Measurements from ENCODE around the gene IREB2.
"Not testable (repeated sequence)": the region's sequence is repeated elsewhere in the genome, so short reads cannot be mapped to it uniquely, and the experiment has no call there.

Gene IREB2

GRCh38 chr15:78431955-78432354, 6.1 kb upstream of the IREB2 start:
- no peaks in the 10 kb centered on the region for H3K9me2 ChIP-seq (replicated peaks; ENCODE audit: insufficient read depth, low read length)
- no peak overlapping the region for H2AFZ ChIP-seq (ENCODE audit: low read depth, low read length, severe bottlenecking)
- no peak for TF ChIP-seq EZH2phosphoT487 (conservative IDR thresholded peaks at IDR 0.05; ENCODE audit: low read length)
- no peak for TF ChIP-seq CTCF (IDR thresholded peaks at IDR 0.05; ENCODE audit: insufficient read depth, low read length, poor library complexity, severe bottlenecking)
- no peak overlapping the region for H3K9ac ChIP-seq (ENCODE audit: low read length)
- no peaks in the 10 kb centered on the region for H3K9me3 ChIP-seq (ENCODE audit: insufficient read depth, low read length)
- H3K4me2 ChIP-seq (ENCODE audit: low read depth, low read length, poor library complexity, severe bottlenecking): no peak overlapping the region
- H3K27me3 ChIP-seq (ENCODE audit: low read length): no peaks in the 10 kb centered on the region
- H3K4me3 ChIP-seq (ENCODE audit: insufficient read depth, low read length, poor library complexity, severe bottlenecking): no peak overlapping the region
- H3K36me3 ChIP-seq (ENCODE audit: low read length): no peaks in the 10 kb centered on the region
- no peak overlapping the region for H3K27ac ChIP-seq (ENCODE audit: low read depth, low read length)
- H4K20me1 ChIP-seq (ENCODE audit: low read depth, low read length): no peaks in the 10 kb centered on the region
- H3F3A ChIP-seq (ENCODE audit: insufficient read depth): no peaks in the 10 kb centered on the region
- H3K79me2 ChIP-seq (ENCODE audit: insufficient read depth, low read length): no peaks in the 10 kb centered on the region

GRCh38 chr15:78432664-78433063, 5.4 kb upstream of the IREB2 start:
- H3K27ac ChIP-seq (ENCODE audit: low read depth, low read length): no peak overlapping the region
- TF ChIP-seq EZH2phosphoT487 (conservative IDR thresholded peaks at IDR 0.05; ENCODE audit: low read length) (no peak), CTCF (IDR thresholded peaks at IDR 0.05; ENCODE audit: insufficient read depth, low read length, poor library complexity, severe bottlenecking) (no peak)
- H4K20me1 ChIP-seq (ENCODE audit: low read depth, low read length): no peaks in the 10 kb centered on the region

GRCh38 chr15:78434134-78434533, 3.9 kb upstream of the IREB2 start:
- Histone ChIP-seq H3K4me3 (ENCODE audit: insufficient read depth, low read length, poor library complexity, severe bottlenecking) (no peak overlapping the region), H3K4me2 (ENCODE audit: low read depth, low read length, poor library complexity, severe bottlenecking) (no peak overlapping the region), H3K9ac (ENCODE audit: low read length) (no peak overlapping the region), H3K79me2 (ENCODE audit: insufficient read depth, low read length) (peaks cover 11% of the 10 kb centered on the region), H3K27me3 (ENCODE audit: low read length) (no peaks in the 10 kb centered on the region), H3K36me3 (ENCODE audit: low read length) (no peaks in the 10 kb centered on the region), H3F3A (ENCODE audit: insufficient read depth) (no peaks in the 10 kb centered on the region), H2AFZ (ENCODE audit: low read depth, low read length, severe bottlenecking) (no peak overlapping the region), H3K9me3 (ENCODE audit: insufficient read depth, low read length) (no peaks in the 10 kb centered on the region), H4K20me1 (ENCODE audit: low read depth, low read length) (no peaks in the 10 kb centered on the region), H3K27ac (ENCODE audit: low read depth, low read length) (no peak overlapping the region), H3K9me2 (replicated peaks; ENCODE audit: insufficient read depth, low read length) (no peaks in the 10 kb centered on the region)
- TF ChIP-seq EZH2phosphoT487 (conservative IDR thresholded peaks at IDR 0.05; ENCODE audit: low read length) (no peak), CTCF (IDR thresholded peaks at IDR 0.05; ENCODE audit: insufficient read depth, low read length, poor library complexity, severe bottlenecking) (no peak)

More at GRCh38 chr15:78432664-78433063, 5.4 kb upstream of the IREB2 start:
- no peak overlapping the region for H3K9ac ChIP-seq (ENCODE audit: low read length)
- H3K9me3 ChIP-seq (ENCODE audit: insufficient read depth, low read length): no peaks in the 10 kb centered on the region
- no peaks in the 10 kb centered on the region for H3F3A ChIP-seq (ENCODE audit: insufficient read depth)
- H3K79me2 ChIP-seq (ENCODE audit: insufficient read depth, low read length): no peaks in the 10 kb centered on the region
- H3K36me3 ChIP-seq (ENCODE audit: low read length): no peaks in the 10 kb centered on the region
- H2AFZ ChIP-seq (ENCODE audit: low read depth, low read length, severe bottlenecking): no peak overlapping the region
- no peak overlapping the region for H3K4me2 ChIP-seq (ENCODE audit: low read depth, low read length, poor library complexity, severe bottlenecking)
- H3K27me3 ChIP-seq (ENCODE audit: low read length): no peaks in the 10 kb centered on the region
- H3K4me3 ChIP-seq (ENCODE audit: insufficient read depth, low read length, poor library complexity, severe bottlenecking): no peak overlapping the region
- no peaks in the 10 kb centered on the region for H3K9me2 ChIP-seq (replicated peaks; ENCODE audit: insufficient read depth, low read length)

GRCh38 chr15:78434711-78435110, 3.3 kb upstream of the IREB2 start:
- not testable (repeated sequence) for H3K4me2 ChIP-seq (ENCODE audit: low read depth, low read length, poor library complexity, severe bottlenecking); H3K9ac ChIP-seq (ENCODE audit: low read length); H3K9me3 ChIP-seq (ENCODE audit: insufficient read depth, low read length); H2AFZ ChIP-seq (ENCODE audit: low read depth, low read length, severe bottlenecking); H3K27me3 ChIP-seq (ENCODE audit: low read length); H3K9me2 ChIP-seq (replicated peaks; ENCODE audit: insufficient read depth, low read length); H4K20me1 ChIP-seq (ENCODE audit: low read depth, low read length); H3F3A ChIP-seq (ENCODE audit: insufficient read depth); H3K27ac ChIP-seq (ENCODE audit: low read depth, low read length); H3K36me3 ChIP-seq (ENCODE audit: low read length); H3K4me3 ChIP-seq (ENCODE audit: insufficient read depth, low read length, poor library complexity, severe bottlenecking)
- peaks cover 17% of the 10 kb centered on the region for H3K79me2 ChIP-seq (ENCODE audit: insufficient read depth, low read length)

Measured in SU-DHL-6 (cell line).